Measurements from ENCODE around the gene SCRN1.

DNA sequence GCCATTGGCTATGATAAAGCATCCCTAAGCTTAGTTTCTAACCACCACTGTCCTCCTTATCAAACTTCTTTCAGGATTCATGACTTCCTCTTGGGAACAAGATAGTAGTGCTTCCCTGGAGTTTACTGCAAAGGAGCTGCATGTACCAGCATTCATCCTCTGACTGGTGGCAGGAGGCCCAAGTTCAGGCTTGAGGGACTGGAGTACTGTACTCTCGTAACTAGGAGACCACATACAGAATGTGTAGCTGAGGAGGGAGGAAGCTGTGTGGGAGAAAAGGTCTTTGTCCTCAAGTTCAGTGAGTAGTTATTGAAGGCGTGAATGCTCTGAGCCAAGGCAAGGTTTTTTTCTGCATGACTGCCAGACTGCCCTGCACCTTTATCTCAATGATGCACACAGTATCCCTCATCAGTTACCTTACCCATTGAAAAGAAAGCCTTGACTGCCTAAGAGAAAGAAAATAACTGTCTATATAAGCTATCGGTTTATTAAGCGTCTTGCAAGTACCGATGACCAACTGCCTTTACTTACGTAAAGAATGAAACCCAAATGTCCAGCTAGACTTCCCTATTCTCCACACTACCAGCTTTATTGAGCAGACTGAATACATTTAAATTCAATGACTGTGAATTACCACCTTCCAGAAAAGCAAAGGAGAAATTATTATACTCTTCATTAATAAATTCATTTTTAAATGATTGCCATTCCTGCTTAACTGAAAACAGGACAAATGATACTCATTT, 12.8 kb downstream of the SCRN1 start:
- no peak for TF ChIP-seq YY1 (IDR thresholded peaks at IDR 0.05; ENCODE audit: insufficient read depth, insufficient read length)
- TF ChIP-seq ZNF274 (IDR thresholded peaks at IDR 0.05; ENCODE audit: low read depth, low read length), result no peak
- no peak for TF ChIP-seq SUZ12 (IDR thresholded peaks at IDR 0.05; ENCODE audit: extremely low read depth, insufficient read depth, insufficient read length)
